Camera-type eye (tissue), 1 donor: ENCODE measurements around the gene PLCG2. TPM values are rescaled to one million over a fixed set of nuclear protein-coding genes. Genes with fewer than 3 reads are reported as not detected.

Experiments
- total RNA-seq: library from RNA; depleted of rRNA; stranded (reverse); fragments of >200 nt; gene quantifications from one replicate; pipeline ENCODE4 v1.2.3, GENCODE V29; 2014

Gene PLCG2
- 10.2 TPM for total RNA-seq

GRCh38 chr16:81778861-81779535 lies at the start of gene PLCG2:
Gene PLCG2 (plus strand): TSS chr16:81779291. CDS start chr16:81785990, 6,699 bp downstream.

DNA sequence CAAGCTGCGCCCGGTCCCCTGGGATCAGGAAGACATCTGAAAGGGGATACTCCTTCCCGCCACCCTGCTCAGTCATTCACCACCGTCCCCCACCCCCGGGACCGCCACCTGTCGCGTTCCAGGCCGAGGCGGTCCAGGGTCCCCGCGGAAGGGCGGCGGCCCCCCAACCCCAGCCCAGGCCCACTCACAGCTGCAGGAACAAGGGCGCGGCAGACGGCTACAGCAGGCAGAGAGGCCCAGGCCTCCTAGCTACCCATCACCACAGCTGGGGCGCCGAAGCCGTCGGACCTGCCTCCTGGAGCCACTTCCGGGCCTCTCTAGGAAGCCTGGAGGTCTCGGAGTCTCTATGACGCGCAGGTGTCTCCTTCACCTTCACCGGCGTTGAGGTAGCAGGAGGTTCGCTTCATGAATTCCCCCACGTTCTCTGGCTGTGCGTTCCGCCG lies 232.1 kb downstream of the PLCG2 start, which contains the start of gene SDR42E1:
SDR42E1 (minus strand) TSS at position 272 of the 443 bp plus-strand sequence. CDS start 10,612 bp downstream, outside the sequence.

Other genes with a start within 250 kb of the PLCG2 start
- gene SDR42E1, start 232.2 kb downstream of the PLCG2 start, total RNA-seq, result 3.1 TPM